Spleen (tissue), 3 donors: ENCODE measurements around the gene EXOC4.

Experiments
- POLR2A ChIP-seq, 3 donors: fragments of 450-650 bp; IDR thresholded peaks; one replicate each; pipeline ENCODE4 v1.5.1; 2017; ENCODE audit warnings: antibody characterized with exemption in 3 of 3, mild to moderate bottlenecking in 1 of 3
- POLR2AphosphoS5 ChIP-seq, 3 donors: sonication (generic); formaldehyde crosslinking; IDR thresholded peaks; one replicate each; pipeline ENCODE4 v1.5.1; 2017; ENCODE audit warnings: antibody characterized with exemption in 3 of 3

DNA sequence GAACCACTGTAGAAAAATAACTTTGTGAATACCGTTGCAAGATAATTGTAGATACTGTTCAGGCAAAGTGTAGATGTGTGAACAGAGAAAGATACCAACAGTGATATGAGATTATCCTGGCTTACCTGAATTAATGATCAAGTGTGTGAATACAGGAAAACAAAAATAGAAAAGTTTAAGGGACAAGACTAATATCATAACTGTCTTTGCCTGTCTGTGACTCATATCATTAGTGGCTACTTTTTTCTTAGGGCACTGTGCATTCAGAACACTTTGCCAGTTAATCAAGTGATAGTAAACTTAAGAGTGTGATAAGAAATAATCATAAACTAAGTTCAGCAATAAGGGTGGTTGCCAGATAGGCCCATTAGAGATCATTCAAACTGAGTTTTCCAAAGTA, 551.2 kb downstream of the EXOC4 start:
- no peak for TF ChIP-seq POLR2AphosphoS5 (IDR thresholded peaks at IDR 0.05)
- TF ChIP-seq POLR2A (IDR thresholded peaks at IDR 0.05): no peak
